Measurements from ENCODE around the gene MAPK8IP1.

GRCh38 chr11:45915446-45915845 is 30.0 kb downstream of the MAPK8IP1 start:
- TF ChIP-seq, protein P1, sequence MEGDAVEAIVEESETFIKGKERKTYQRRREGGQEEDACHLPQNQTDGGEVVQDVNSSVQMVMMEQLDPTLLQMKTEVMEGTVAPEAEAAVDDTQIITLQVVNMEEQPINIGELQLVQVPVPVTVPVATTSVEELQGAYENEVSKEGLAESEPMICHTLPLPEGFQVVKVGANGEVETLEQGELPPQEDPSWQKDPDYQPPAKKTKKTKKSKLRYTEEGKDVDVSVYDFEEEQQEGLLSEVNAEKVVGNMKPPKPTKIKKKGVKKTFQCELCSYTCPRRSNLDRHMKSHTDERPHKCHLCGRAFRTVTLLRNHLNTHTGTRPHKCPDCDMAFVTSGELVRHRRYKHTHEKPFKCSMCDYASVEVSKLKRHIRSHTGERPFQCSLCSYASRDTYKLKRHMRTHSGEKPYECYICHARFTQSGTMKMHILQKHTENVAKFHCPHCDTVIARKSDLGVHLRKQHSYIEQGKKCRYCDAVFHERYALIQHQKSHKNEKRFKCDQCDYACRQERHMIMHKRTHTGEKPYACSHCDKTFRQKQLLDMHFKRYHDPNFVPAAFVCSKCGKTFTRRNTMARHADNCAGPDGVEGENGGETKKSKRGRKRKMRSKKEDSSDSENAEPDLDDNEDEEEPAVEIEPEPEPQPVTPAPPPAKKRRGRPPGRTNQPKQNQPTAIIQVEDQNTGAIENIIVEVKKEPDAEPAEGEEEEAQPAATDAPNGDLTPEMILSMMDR (tag by site-specific recombination; IDR thresholded peaks at IDR 0.05): no peak
- no peak for TF ChIP-seq ZNF121 (tag by site-specific recombination; IDR thresholded peaks at IDR 0.05)
- TF ChIP-seq ZNF354C (tag by site-specific recombination; IDR thresholded peaks at IDR 0.05; ENCODE audit: borderline replicate concordance, low read depth): no peak
- TF ChIP-seq ZNF175 (tag by site-specific recombination; IDR thresholded peaks at IDR 0.05): no peak
- TF ChIP-seq ZNF341 (tag by site-specific recombination; IDR thresholded peaks at IDR 0.05; ENCODE audit: low read depth): no peak
- no peak for TF ChIP-seq ZBTB21 (tag by site-specific recombination; IDR thresholded peaks at IDR 0.05)
- TF ChIP-seq YY1 (tag by site-specific recombination; IDR thresholded peaks at IDR 0.05): no peak
- TF ChIP-seq ZNF211 (tag by site-specific recombination; IDR thresholded peaks at IDR 0.05; ENCODE audit: low read depth): no peak
- TF ChIP-seq TRIM28 (IDR thresholded peaks at IDR 0.05; ENCODE audit: borderline replicate concordance, low read length): no peak
- no peak for TF ChIP-seq MEIS1 (CRISPR knock-in tag; IDR thresholded peaks at IDR 0.05; ENCODE audit: borderline replicate concordance)
- no peak for TF ChIP-seq MYNN (tag by site-specific recombination; IDR thresholded peaks at IDR 0.05; ENCODE audit: borderline replicate concordance)
- no peak for TF ChIP-seq ZNF501 (tag by site-specific recombination; IDR thresholded peaks at IDR 0.05)
- TF ChIP-seq ZNF18 (tag by site-specific recombination; IDR thresholded peaks at IDR 0.05): no peak
- TF ChIP-seq PRDM4 (tag by site-specific recombination; IDR thresholded peaks at IDR 0.05): no peak

Measured in HEK293 (cell line).